Endometrial microvascular endothelial cells (primary cell): ENCODE results near the gene NEK7. TPM values are rescaled to one million over a fixed set of nuclear protein-coding genes. Genes with fewer than 3 reads are reported as not detected.
"Not testable (repeated sequence)": the region's sequence is repeated elsewhere in the genome, so short reads cannot be mapped to it uniquely, and the experiment has no call there.

Experiments
- in situ Hi-C: cut with HindIII; loops from 2 replicates; pipeline ENCODE4 v1.10.0; 2017; ENCODE audit warnings: low sequenced_read_pairs, low pct_unique_long_range_greater_than_20kb; ENCODE audit errors: inconsistent ontology term
- total RNA-seq: library from RNA; depleted of rRNA; stranded (reverse); fragments of >200 nt; gene quantifications from one replicate; pipeline ENCODE4 v1.2.3, GENCODE V29; 2015; ENCODE audit errors: inconsistent ontology term

NEK7 gene
- total RNA-seq = 38.7 TPM

DNA sequence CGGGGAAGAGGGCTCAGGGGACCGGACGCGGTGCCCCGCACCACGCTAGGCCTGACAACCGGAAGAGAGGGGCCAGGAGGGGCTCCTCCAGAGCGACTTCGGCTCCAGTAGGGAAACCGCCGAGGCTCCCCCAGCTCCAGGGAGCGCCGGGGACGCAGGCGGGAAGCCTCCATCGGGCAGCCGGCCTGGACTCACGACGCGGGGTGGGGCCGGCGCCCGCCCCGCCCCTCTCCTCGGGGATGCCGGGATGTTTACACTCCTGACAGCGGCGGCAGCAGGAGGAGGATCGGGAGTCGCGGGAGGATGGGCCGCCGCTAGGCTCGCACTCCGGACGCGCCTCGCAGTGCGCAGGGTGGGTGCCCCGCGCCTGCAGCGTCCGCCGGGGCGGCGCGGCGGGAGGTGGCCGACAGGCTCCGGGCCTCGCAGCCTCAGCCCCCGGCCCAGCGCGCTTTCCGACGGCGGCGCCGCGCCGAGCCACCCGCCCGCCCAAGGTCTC, at the start of gene NEK7:
Gene NEK7 (plus strand): TSS at position 254 of the 496 bp plus-strand sequence. CDS start 75,583 bp downstream, outside the sequence.
- in situ Hi-C loops = no loop called here

DNA sequence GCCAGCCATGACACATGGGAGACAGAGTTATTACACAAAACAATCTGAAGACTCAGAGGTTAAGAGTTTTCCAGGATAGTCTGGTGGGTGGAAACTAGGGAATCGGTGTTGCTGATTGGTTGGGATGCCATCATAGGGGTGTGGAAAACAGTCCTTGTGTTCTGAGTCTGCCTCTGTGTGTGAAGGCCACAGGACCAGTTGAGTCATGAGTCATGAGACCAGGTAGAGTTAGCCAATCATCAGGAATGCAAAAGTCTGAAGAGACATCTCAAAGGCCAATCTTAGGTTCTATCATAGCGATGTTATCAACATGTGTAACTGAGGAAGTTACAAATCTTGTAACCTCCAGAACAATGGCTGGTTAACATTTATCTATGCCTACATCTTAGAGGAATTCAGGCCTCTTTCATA, 49.7 kb upstream of the NEK7 start:
- in situ Hi-C loops = no loop called here

- in situ Hi-C loops = no loop called here
These were observed 48.0 kb upstream of the NEK7 start for GRCh38 chr1:198108636-198109370.

GRCh38 chr1:198109371-198109715, 47.5 kb upstream of the NEK7 start:
- in situ Hi-C loops = no loop called here

DNA sequence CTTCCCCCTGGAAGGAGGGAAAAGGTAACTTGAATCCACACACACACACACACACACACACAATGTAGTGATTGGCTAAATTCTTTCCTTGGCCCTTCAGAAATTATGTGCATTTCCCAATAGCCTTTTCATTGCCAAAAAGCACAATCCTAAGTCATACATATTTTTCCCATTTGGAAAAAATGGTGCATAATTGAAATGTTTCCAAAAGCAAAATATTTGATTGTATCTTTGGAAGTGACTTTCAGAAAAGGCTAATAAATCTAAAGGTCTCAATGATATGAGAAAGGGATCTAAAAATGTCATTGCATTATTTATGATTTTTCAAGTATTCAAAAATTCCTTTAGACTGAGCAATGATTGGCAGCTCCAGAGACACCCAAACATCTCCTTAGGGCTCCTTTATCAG, 43.5 kb upstream of the NEK7 start:
- in situ Hi-C loops = no loop called here

DNA sequence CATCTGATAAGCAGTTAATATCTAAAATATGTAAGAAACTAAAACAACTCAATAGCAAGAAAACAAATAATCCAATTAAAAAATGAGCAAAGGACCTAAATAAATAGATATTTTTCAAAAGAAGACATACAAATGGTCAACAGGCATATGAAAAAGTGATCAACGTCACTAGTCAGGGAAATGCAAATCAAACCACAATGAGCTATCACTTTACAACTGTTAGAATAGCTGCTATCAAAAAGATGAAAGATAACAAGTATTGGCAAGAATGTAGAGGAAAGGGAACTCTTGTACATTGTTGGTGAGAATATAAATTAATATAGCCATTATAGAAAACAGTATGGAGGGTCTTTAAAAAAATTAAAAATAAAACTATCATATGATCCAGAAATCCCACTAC, 40.7 kb upstream of the NEK7 start:
- in situ Hi-C loops = no loop called here

DNA sequence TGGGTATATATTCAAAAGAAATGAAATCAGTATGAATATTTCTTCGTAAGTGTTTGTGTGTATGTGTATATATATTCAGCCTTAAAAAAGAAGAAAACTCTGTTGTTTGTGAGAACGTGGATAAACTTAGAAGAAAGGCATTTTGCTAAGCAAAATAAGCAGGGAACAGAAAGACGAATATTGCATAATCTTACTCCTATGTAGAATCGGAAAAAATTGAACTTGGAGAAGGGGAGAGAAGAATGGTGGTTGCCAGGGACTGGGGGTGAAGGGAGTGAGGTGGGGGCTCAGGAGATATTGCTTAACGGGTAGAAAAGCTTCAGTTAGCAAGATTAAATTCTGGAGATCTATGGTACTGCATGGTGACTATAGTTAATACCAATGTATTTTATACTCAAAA, 40.3 kb upstream of the NEK7 start:
- in situ Hi-C loops = no loop called here

DNA sequence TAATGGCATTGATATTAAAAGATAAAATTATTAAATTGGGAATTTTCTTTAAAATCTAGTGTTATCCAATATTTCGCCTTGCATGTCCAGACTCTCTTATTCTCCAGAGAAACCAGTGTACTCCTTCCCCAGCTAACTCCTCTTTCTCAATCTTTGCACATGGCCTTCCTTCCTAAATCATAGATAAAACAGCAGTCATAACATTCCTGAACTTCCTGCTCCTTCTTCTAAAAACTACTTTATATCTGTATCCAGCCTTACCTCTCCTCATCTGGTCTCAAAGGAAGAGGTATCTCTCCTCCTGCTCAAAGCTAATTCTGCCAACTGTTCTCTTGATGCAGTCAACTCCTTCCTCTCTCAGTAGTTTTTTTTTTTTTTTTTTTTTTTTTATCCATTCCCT, 39.5 kb upstream of the NEK7 start:
- in situ Hi-C loops = no loop called here

DNA sequence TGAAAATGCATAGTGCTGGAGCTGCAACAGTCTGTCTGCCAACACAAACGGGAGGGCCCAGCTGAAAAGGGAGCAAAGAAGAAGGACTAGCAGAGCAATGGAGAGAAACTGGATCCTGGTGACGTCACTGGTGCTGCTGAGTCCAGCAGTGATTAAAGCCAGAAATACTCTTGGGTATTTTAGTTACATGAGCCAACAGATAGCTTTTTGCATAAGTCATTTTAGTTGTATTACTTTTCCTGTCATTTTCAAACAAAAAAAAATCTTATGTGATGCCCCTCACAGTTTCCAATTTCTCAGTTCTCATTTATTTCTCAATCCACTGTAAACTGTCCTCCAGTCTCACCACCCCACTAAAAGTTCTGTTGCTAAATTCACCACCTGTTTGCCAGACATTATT, 38.7 kb upstream of the NEK7 start:
- in situ Hi-C loops = no loop called here

- in situ Hi-C loops = no loop called here
These were observed 36.9 kb upstream of the NEK7 start for GRCh38 chr1:198119906-198120305.

DNA sequence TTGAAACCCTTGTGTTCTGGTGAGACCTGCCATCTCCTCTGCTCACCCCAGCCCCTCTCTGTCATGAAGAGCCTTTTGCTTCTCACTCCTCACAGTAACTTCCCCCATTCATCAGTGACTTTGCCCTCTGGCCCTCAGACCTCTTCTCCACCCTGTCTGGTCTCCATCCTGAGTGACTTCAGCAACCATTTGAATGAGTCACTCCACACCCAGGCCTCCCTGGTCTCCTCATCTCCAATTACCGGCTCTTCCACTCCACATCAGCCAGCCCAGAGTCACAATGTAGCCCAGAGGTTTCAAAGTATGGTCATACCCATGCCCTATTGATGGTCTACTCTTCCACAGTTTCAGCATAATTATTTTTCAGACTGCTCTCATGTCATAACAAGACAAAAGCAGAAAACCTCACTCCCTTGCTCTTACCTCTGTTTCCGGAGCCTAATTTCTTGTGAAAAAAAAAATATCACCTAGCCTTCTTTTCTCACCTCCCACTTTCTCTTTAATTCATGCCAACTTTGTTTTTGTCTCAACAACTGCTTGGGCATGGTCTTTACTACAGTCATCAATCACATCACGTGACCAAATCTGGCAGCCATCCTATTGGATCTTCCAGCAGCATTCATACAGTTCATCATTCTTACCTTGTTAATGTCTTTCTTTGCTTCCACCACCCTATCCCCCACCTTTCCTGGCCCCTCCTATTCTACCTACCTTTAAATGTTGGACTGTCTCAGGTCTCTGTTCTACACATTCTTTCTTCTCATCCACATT, 35.6 kb upstream of the NEK7 start:
- in situ Hi-C loops = no loop called here

GRCh38 chr1:198122693-198123092, 34.1 kb upstream of the NEK7 start:
- in situ Hi-C loops = no loop called here

- in situ Hi-C loops = no loop called here
These were observed 33.7 kb upstream of the NEK7 start for GRCh38 chr1:198123133-198123532.

GRCh38 chr1:198124673-198125072, 32.1 kb upstream of the NEK7 start:
- in situ Hi-C loops = no loop called here

DNA sequence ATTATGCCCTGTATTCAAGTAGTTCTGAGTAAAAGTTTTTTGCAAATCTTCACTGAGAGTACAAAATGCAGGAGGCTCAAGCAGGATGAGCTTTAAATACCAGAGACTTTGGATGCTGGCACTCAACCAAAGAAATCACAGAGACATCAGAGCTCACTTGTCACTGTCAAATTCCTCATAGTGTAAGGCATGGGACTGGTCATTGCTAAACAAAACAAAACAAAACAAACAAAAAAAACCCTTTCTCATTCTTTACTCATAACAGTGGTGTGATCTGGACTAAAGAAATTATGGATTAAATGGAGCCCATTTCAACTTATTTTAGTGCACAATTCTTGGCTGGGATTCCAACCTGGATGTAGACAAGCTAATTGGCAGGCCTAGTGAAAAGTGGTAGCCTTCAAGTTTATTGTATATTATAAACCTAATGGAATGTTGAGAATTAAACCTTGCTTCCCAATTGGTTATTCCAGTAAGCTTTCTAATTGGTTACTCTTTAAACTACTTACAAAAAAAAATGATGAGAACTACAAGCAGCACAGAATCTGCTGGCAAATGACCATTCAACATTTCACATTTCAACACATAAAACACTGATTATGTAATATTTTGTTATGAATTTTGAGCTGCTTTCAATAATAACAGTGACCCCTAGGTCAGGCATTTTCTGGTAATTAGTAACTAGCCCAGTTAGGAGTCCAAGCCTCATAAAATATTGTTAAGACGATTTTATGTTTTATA, 30.6 kb upstream of the NEK7 start:
- in situ Hi-C loops = no loop called here

DNA sequence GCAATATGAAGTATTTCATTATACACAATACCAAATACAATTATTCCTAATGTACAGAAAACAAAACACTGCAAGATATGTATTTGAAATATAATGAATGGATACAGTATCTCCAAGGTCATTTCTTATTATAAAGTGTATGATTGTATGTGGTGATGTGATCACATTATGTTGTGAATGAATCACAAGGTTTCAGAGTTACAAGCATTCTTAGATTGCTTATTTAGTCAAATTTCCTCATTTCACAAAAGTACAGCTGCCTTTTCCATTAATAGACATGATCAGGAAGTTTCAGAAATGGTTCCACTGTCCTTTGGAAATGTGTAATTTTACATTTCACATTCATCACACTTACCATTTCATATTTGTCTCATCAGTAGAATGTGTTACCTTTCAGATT, 28.3 kb upstream of the NEK7 start:
- in situ Hi-C loops = no loop called here

GRCh38 chr1:198130053-198130452, 26.7 kb upstream of the NEK7 start:
- in situ Hi-C loops = not testable (repeated sequence)

DNA sequence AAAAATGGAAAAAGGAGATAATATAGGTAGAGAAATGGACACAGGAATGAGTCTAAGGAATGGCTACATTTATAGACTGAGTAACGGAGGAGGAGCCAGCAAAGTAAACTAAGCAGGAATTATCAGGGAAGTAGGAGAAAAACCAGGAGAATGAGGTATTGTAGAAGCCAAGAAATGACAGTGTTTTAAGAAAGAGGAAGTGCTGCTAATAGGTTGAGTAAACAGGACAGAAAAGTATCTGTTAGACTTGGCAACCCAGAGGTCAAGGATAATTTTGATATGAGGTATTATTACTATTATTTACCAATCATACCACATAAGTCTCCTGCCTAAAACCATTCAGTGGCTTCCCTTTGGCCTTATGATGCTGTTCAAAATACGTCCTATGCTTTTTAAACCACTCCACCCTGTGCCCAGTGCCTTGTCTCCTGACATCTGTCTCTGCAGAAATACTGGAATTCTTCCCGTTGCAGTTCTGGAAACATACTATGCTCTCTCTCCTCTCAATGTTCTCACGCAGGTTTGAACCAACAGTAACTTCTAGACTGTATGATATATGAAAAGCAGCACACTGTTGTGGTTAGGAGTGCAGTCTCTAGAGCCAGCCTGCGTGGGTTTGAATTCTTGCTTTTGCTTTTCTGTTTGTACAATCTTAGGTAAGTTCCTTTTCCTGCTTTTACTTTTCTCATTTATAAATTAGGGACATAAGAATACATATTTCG, 24.6 kb upstream of the NEK7 start:
- in situ Hi-C loops = no loop called here

- in situ Hi-C loops = no loop called here
These were observed 22.5 kb upstream of the NEK7 start for GRCh38 chr1:198134252-198134651.
